Measurements from ENCODE around the gene SLC44A3.
"Not testable (repeated sequence)": the region's sequence is repeated elsewhere in the genome, so short reads cannot be mapped to it uniquely, and the experiment has no call there.

Gene SLC44A3

DNA sequence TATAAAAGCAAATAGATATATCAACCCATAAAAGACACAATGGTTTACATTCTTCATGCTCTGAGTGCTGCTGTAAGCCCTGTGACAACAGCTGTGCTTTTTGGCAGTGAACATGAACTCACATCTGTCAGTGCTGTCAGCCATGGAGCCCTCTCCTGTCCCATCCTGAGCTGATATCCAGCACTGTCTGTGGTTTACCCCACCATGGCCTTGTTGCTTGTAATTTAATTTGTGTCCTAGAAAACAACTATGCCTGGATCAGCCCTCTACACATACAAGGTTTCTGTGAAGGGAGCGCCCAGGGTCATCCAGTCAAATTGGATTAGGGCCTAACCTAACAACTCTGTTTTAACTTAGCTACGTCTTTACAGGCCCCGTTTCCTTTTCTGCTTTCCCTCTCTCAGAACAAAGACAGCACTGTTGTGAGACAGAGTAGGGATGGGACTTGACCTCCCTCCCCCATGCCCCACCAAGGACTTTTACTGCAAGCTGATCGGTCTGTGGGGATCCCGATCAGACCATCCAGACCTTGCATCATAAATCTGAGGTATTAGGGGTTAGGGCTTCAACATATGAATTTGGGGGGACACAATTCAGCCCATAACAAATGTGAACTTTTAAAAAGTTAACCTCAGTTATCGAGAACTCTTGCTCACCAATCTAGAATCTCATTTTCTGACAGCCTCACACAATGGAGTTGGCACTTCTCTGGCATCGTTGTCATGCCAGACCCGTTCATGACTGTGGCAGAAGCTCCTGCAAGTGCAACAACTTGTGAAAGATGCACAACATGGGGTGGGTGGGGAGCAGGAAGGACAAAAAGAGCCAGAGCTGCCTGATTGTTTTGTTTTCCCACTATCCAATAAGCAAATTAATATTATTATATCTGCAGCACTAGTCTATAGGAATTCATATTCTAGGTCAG is 16.4 kb upstream of the SLC44A3 start:
- no peak for DNase-seq

DNA sequence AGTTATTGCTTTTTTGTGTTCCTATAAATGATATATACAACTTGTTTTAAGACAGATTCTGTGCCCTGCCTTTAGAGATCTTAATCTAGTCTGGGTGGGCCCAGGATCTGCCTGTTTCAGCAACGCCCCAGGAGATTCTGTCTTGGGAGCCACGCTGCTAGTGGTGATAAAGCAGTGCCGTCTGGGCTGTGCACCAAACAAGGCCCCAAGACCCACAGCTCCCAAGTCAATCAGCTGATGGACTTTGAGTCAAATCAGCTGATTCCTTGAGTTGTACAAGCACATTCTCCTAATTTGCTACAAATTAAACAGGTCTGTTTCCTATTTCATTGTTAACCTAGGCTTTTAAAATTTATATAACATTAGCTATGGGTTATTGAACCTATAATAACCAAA is 15.7 kb upstream of the SLC44A3 start:
- DNase-seq = no peak

DNA sequence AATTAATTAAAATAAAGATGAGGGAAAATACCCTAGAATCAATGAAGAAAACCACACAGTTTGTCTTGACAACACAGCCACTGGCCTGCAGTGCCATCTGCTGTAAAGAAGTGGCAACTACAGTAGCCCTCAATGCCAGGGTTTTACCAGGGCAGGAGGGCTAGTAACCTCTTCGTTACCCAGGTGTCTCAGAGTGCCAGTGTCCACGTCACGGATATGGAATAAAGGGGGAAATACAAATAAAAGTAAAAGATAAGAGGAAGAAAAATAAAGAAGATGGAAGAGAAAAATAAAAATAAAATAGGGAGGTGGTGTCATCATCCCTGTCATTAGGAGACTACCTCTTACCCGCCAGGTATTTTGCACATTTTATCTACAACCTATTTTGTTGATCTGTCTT is 14.2 kb upstream of the SLC44A3 start:
- DNase-seq = peak; percentile 48

DNA sequence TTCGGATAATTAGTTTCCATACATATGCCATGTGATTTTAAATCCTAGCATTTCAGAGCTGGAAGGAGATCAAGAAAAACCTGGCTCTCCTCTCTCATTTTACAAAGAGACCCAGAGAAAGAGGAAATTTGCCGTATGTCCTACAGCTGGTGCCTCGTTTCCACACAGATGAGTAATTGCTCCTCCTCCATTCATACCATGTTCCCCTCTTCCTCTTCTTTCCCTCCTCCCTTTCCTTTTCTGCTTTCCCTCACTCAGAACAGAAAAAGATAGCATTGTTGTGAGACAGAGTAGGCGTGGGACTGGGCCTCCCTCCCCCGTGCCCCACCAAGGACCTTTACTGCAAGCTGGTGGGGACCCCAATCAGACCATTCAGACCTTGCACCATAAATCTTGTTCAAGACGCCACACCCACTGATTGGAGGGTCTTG is 13.7 kb upstream of the SLC44A3 start:
- no peak for DNase-seq

DNA sequence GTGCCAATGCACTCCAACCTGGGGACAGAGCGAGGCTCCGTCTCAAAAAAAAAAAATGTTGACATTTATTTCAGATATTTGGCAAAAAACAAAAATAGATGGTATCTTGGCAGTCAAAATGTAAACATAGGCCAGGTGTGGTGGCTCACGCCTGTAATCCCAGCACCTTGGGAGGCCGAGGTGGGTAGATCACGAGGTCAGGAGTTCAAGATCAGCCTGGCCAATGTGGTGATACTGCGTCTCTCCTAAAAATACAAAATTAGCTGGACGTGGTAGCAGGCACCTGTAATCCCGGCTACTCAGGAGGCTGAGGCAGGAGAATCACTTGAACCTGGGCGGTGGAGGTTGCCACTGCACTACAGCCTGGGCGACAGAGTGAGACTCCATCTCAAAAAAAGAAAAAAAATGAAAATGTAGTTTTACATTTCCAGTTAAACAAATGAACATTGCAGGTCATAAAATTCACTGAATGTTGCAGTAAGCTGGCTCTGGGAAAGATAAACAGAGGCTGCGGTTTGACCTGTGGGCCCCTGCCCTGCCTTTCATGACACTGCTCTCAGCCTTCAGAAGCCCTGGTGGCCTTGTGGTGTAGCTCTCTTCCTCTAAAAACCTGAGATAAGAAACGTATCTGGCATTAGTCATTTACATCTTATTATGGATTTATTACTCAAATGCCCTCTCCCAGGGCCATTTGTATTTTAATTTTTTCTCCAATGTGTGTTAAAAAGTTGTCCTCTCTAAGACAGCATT is 12.2 kb upstream of the SLC44A3 start:
- DNase-seq = no peak

DNA sequence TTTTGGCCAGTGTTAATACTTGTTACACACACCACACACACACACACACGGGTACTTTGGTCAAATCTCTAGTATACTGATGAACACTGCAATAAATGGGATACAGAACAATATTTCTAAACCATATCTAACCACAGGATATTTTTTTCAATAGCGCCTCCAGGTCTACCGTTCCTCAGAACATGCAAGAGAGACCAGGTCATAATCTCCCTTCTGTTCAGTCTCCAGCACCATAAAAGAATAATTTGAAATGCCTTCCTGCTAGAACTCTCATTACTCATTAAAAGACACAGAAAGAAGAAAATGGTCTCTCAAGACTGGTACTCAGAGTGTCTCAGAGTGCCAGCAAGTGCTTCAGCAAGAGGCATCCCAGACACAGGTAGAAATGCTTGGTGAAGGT is 11.5 kb upstream of the SLC44A3 start:
- DNase-seq = no peak

DNA sequence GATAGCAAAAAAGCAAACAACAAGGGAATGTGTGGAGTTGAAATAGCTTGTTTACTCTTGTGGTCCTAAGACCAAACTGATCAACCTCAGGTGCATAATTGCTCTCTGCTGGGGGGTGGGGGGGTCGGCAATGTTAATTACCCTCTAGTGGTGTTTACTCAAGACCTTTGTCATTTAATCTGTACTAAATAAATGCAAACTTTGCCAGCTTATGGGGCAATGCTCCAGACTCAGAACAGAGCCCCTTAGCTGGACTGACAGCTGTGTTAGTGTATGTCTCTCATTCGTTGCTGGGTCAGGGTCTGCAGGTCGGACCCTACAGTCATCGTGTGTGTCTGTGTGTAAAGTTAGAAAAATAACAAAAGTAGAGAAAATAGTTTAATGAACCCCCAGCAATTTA is 7.2 kb upstream of the SLC44A3 start:
- DNase-seq = no peak

DNA sequence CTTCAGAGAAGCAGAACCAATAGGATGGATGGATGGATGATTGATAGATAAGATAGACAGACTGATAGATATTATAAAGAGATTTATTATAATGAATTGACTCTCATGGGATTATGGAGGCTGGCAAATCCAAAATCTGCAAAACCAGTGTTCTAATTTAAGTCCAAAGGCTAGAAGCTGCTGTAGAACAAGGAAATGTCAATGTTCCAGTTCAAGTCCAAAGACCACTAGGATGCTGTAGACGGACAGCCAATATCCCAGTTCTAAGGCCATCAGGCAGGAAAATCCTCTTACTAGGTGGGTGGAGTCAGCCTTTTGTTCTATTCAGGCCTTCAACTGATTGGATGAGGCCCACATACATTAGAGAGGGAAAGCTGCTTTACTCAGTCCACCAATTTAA is 4.1 kb upstream of the SLC44A3 start:
- no peak for DNase-seq

DNA sequence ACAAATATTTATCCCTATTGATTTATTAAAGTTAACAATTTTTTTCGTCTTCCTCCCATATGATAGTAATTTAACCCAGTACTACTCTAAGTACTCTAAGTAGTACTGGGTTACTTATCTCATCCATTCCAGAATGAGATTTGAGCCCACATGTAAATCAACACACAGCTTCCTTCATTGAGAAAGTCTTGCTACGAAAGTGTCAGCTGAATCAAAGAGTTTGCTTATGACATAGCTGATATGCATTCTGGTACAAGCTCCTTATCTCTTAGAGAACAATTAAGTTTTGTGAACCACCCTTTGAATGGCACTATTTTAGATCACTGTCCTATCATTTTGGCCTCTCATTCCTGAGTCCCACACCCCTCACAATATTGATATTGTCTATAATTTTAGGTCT is 2.4 kb upstream of the SLC44A3 start:
- DNase-seq = no peak

DNA sequence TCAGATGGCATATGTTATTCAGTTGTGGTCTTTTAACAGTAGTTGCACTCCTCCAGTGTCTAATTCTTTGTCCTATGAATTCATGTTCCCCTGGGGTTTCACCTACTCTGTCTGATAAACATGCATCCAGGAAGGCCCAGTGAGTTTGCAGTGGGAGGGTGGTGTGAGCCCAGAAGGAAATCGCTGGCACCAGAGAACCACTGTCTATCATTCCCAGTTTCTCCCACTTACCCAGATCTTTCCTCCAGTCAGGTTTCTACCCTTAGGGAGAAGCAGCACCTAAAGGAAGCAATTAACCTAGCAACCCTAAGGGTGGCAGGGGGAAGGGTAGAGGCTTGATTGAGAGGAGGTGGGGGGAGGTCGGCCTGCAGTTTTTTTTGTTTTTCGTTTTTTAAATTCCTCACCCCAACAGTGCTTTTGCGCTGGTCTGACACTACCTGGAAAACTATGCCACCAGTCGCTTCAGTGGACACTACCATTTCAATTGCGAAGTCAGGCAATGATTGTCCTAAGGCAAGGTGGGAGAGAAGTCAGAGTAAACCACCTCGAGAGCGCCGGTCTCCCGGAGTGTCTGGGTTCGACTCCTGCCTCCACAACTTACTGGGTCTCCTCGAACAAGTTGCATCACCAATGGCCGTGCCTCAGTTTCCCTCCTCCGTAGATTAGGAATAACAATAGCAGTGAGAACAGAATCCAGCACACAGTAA is 766 bp upstream of the SLC44A3 start:
- no peak for DNase-seq

DNA sequence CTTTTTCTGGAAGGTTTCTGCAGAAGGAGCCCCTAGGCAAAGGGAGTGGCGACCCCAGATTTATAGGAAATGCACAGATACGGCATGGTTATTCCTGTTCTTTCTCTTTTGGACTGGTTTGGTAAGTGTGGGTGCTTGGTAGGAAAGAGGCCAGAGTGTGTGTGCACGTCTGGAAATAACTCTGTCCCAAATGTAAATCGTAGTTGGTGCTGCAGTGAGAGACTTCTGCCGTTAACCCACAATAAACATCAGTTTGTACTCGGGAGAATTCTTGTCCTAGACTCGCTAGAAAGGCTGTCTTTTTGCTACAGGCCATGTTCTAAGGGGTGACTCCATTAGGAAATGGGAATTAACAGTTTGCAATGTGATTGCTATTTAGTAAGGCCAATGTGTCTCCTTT is 779 bp downstream of the SLC44A3 start:
- DNase-seq = no peak

DNA sequence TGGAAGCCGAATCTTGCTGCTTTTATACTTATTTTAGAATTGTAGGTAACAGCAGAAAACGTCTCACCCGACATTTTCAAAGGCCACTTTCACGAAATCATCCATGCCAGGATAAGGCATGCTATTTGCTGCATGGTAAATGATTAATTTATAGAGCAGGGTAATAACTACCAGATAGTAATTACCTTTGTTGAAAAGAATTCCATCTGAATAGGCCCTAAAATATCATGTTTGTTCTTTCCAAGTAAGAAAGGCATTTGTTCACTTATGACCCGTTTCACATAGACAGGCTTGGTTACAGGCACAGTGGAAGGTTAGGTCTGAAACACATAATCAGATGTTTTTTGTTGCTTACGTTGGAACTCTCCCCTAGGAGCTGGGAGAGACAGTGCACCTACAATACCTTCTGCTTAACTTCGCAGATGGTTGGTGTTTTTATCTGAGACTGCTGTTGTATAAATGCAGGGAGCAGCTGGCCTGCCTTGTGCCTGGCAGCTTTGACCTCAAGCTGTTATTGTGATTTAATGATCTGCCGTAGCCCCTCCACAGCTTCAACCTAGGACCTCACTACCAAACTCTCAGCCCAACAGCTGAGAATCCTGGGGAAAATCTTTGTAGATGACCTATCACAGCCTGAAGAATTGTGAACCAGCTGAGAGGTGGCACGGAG is 1.6 kb downstream of the SLC44A3 start:
- DNase-seq = no peak

DNA sequence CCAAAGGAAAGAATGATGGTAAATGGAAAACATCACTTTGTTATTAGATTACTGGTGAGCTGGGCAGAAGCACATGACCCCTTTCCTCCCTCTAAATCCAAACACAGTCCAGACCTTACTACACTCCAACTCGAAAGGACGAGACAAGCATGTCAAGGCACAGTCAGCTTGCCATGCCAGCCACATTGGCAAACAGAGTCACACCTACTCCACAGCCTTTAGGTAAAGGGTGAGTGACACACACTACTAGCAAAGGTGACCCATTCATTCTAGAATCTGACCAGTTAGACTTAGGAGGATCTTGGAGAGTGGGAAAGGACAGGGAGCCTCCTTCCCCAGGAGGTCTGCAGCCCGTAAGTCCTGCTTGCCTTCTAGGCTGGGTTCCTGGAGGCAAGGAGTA is 3.0 kb downstream of the SLC44A3 start:
- no peak for DNase-seq

DNA sequence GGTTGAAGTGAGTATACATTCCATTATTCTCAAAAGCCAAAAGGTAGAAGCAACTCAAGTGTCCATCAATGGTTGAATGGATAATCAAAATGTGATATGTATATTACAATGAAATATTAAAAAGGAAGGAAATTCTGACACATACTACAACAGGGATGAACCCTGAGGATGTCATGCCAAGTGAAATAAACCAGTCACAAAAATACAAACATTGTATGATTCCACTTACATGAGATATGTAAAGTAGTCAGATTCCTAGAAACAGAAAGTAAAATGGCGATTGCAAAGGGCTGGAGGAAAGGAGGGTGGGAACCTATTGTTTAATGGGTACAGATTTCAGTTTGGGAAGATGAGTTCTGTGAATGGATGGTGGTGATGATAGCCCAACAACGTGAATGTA is 5.8 kb downstream of the SLC44A3 start:
- DNase-seq = no peak

DNA sequence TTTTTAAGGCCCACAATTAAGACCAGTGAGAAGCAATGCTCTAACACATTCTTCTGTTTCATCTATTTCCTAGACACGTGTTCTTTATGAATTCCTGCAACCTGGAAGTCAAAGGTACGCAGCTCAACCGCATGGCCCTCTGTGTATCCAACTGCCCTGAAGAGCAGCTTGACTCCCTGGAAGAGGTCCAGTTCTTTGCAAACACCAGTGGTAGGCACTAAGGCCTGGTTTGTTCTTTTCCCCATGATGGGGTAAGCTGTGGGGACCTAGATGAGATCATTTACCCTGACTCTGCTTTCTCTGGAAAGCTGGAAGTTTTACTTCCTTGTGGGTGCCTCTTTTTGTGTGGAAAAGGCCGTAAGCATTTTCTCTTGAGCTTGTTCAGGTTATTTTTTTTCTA is 7.3 kb downstream of the SLC44A3 start:
- no peak for DNase-seq

DNA sequence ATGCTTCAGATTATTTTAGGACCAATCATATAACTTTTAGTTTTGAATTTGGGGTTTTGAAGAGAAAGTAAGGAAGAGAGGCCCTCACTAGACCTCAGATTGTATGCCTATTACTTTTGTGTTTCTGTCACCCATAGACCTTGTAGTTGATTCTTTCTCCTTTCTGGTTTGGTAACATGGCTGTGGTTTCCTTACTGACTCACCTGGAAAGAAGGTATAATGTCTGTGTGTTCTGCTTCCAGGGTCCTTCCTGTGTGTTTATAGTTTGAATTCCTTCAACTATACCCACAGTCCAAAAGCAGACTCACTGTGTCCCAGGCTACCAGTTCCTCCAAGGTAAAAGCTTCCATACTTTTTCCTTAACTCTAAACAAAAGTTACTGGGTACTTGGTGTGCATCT is 8.1 kb downstream of the SLC44A3 start:
- no peak for DNase-seq

DNA sequence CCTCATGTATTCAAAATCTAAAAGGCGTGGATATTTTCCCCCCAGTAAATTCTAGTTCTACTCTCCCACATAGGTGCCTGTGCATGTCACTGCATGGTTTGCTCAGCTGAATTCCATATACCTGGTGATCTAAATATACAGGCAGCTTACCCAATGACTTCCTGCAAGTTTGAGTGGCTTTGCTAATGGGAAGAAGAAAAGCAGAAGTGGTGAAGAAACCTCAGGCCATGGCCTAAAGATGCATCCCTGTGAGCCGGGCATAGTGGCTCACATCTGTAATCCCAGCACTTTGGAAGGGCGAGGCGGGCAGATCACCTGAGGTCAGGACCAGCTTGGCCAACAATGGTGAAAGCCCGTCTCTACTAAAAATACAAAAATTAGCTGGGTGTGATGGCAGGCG is 11.5 kb downstream of the SLC44A3 start:
- no peak for DNase-seq

DNA sequence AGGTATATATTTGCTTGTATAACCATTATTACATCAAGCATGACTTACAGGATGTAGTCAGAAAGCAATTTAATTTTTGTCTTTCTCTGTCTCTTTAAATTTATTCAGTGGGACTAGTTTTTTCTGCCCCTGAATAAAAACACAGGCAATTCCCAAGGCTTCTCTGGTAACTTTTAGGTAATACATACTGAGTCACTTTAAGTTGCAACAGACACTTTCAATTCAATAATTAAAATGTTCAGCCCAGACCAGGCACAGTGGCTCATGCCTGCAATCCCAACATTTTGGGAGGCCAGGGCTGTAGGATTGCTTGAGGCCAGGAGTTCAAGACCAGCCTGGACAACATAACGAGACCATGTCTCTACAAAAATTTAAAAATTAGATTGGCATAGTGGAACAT is 12.3 kb downstream of the SLC44A3 start:
- no peak for DNase-seq

DNA sequence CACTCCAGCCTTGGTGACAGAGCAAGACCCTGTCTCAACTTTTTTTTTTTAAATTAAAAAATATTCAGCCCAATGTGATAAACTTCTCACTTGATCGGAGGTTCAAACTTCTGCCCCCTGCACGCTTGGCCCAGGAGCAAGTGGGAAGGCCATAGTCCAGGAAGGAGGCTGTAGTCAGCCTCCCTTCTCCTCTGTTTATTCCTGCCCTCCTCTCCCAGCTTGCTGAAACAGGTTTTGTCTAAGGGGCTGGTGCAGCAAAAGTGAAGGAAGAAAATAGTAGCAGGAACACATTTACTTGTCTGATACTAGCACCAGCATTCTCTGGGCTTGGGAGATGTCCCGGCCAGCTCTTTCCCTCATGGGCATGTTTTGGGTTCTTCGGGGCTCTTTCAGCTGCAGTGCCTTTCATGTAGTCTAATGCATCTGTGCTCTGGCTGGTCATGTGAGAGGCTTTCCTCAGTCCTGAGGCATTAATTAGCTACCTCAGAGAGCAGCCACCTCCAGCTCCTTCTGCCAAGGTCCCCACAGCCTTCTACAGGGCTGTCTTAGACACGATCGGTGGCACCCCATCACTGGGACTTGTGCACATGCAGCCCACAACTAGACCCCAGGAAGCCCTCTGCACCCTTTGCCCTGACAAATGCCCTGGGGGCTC is 12.9 kb downstream of the SLC44A3 start:
- no peak for DNase-seq

DNA sequence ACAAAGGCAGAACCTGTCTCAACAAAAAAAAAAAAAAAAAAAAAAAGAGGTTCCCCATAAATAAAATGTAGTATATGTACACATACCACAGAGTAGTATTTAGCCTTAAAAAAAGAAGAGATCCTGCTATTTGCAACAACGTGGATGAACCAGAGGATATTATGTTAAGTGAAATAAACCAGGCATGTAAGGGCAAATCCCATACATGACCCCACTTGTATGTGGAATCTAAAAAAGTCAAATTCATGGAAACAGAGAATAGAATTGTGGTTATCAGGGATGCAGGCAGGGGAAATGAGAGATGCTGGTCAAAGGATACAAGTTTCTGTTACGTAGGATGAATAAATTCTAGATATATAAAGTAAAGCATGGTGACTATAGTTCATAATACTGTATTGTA is 16.7 kb downstream of the SLC44A3 start:
- DNase-seq = no peak

DNA sequence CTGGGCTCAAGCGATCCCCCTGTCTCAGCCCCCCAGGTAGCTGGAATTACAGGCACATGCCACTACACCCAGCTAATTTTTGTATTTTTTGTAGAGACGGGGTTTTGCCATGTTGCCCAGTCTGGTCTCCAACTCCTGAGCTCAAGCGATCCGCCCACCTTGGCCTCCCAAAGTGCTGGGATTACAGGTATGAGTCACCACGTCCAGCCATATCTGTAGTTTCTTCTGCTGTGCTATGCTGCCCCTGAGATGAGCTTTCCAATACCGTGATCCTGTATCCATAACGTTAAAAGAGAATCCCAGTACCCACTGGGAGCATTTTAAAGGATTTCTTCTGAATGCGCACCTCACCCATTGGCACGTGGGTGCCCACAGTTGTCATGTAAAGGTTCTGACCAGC is 20.2 kb downstream of the SLC44A3 start:
- not testable (repeated sequence) for DNase-seq

DNA sequence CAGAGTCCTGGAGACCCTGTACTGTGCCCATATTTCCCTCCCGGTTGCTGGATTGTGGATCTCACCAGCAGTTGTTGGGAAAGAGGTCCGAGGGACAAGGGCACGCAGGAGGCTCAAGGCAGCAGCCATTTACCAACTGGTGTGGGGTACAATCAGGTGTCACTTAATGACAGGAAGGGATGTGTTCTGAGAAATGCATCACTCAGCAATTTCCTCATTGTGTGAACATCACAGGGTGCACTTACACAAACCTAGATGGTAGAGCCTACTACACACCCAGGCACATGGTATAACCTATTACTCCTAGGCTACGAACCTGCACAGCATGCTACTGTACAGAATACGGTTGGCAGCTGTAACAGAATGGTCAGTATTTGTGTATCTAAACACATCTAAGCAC is 20.7 kb downstream of the SLC44A3 start:
- DNase-seq = no peak

DNA sequence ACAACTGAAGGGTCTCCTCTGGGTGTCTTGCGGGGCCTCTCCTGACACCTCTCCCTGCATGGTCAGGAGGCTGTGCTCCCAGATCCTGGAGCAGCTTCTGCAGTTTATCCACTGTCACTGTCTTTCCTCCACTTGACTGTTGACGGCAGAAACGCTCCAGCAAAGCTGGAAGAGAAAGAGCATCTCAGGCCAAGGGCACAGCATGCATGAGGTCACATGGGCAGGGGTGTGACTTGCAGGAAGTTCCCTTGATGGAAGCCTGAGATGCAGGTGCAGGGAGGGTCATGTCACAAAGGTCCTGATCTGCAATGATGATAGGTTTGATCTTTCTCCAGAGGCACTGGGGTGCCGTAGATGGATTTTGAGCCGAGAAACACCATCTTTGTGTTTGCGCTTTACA is 23.3 kb downstream of the SLC44A3 start:
- no peak for DNase-seq
